ENCODE measurements around the gene SUCLG2. TPM values are rescaled to one million over a fixed set of nuclear protein-coding genes. Genes with fewer than 3 reads are reported as not detected.
A peak's percentile ranks its signal among the peaks of the same experiment; 100 is the strongest.

Gene SUCLG2
- polyA plus RNA-seq, 1 donor from 2014 or later = 56.6 TPM

DNA sequence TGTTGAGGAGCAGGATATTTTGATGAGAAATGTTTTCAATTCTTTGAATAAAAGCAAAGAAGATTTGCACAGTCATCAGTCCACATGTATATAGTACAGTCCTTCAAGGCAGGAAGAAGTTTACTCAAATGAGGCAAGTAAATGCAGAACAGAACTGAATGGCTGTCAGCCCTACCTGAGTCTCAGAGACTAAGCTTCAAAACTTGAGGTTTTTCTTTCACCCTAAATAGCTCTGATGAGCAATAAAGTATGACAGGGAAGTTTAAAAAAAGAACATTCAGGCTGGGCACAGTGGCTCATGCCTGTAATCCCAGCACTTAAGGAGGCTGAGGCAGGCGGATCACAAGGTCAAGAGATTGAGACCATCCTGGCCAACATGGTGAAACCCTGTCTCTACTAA lies 232.5 kb downstream of the SUCLG2 start:
- Mint-ChIP-seq H3K27ac (no peak overlapping the region), H3K36me3 (peaks cover 32% of the 10 kb centered on the region), H3K9me3 (peaks cover 0 to 10% (median 7%) of the 10 kb centered on the region in 3 donors), H3K4me1 (no peaks in the 10 kb centered on the region), H3K27me3 (no peaks in the 10 kb centered on the region), H3K4me3 (no peak overlapping the region)

DNA sequence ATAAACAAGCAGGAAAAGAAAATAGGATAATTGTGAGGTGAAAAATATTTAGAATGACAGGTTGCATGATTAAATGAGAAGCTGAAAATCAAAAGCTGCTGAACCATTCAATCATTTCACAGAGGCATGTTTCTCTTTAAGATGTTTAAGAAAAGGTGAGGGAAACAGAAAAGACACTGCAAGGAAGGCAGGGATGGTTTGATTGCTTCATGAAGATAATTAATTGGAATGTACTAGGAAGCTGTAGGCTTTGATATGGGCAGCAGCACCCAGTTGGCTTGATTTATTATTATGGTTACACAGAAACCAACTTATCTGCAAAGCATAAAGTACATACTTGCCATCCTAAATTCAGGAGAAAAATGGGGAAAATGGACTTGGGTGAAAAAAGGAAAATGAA lies 234.6 kb downstream of the SUCLG2 start:
- Mint-ChIP-seq H3K27me3 (no peaks in the 10 kb centered on the region), H3K36me3 (peaks cover 33% of the 10 kb centered on the region), H3K9me3 (peaks cover 0 to 9% (median 7%) of the 10 kb centered on the region in 3 donors), H3K4me3 (no peak overlapping the region), H3K4me1 (no peaks in the 10 kb centered on the region), H3K27ac (no peak overlapping the region)

DNA sequence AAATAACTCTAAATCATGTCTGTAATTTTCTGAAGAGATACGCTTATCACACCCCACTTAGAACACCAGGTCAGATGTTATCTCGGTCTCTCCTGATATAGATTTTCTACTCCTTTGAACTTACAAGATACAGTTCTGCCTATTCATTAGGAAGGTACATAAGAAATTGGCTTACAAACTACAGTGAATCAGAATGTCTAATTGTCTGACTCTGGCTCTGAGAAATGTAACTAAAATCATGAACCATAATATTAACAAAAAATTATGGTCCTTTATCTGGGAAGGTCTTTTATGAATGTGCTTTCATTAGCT lies 235.2 kb downstream of the SUCLG2 start:
- peaks cover 35% of the 10 kb centered on the region for H3K36me3 Mint-ChIP-seq
- H3K4me1 Mint-ChIP-seq = no peaks in the 10 kb centered on the region
- peaks cover 0 to 7% (median 7%) of the 10 kb centered on the region in 3 donors for H3K9me3 Mint-ChIP-seq
- H3K27ac Mint-ChIP-seq = no peak overlapping the region
- no peak overlapping the region for H3K4me3 Mint-ChIP-seq
- H3K27me3 Mint-ChIP-seq = no peaks in the 10 kb centered on the region

DNA sequence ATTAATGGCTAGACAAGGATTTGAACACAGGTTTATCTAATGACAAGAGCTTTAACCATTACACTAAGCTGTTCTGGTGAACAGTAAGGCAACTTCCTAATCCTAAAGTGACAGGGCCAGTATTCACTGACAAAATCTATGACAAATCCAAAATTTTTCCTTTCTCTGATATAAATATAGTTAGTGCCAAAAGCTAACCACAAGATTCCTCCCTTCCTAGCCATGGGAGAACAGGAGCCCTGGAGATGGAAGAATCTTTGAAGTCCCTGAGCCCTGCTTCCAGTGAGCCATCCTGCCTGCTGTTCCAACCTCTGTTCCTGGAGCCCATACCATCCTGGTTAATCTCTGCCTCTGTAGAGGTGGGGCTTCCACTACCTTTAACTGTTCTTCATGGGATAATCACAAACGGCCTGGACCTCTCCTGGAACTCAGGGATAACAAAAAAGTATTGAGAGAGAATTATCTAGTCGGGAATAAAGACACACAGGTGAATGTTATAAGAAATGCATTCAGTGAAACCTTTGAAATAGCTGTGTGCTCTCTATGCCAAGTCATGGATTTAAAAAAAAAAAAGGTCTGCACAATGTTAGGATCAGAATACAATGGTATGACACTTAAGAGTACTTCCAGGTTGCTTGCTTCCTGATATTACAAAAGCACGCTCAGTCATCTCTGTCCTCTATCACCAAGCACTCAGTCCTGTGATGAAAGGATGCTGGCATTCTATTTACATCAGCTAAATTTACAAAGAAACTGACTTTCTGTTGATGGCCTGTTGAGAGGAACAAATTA lies 235.8 kb downstream of the SUCLG2 start:
- peaks cover 39% of the 10 kb centered on the region for H3K36me3 Mint-ChIP-seq
- no peak overlapping the region for H3K4me3 Mint-ChIP-seq
- no peak overlapping the region for H3K27ac Mint-ChIP-seq
- peaks cover 0 to 7% (median 7%) of the 10 kb centered on the region in 3 donors for H3K9me3 Mint-ChIP-seq
- H3K4me1 Mint-ChIP-seq = no peaks in the 10 kb centered on the region
- H3K27me3 Mint-ChIP-seq = no peaks in the 10 kb centered on the region

DNA sequence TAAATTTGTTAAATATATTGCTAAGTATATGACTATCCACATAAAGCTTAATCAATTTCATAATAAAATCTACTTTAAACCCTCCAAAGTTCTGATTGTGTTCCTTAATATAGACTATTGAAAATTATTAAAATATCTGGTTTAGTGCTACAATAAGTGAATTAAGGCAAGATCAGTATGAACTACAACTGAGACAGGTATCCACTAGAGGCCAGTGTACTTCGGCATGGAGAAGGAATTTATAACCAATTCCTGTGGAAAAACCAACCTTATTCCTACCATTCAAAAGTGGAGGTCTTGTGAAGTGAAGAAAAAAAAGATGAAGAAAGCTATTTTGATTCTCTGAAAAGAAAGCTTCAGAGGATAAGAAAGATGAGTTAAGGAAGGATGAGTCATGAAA lies 237.7 kb downstream of the SUCLG2 start:
- no peak overlapping the region for H3K4me3 Mint-ChIP-seq
- H3K27ac Mint-ChIP-seq = no peak overlapping the region
- peaks cover 34% of the 10 kb centered on the region for H3K36me3 Mint-ChIP-seq
- H3K4me1 Mint-ChIP-seq = no peaks in the 10 kb centered on the region
- H3K27me3 Mint-ChIP-seq = no peaks in the 10 kb centered on the region
- peaks cover 0 to 7% (median 5%) of the 10 kb centered on the region in 3 donors for H3K9me3 Mint-ChIP-seq

DNA sequence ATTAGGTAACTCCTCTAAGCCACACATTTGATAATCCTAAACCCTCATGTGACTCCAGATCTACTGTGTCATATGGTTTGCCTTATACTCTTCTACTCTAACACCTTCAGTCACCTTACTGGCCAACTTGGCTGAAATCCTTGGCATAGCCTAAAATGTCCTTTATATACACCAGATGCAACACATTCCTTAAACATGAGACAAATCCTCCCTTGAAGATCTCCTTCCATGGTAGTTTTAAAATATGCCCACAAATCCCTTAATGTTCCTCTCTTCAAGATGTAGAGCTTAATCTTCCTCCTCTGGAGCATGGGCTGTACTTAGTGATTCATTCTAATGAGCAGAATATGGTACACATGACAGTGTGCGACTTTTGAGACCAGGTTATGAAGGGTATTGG lies 238.9 kb downstream of the SUCLG2 start:
- Mint-ChIP-seq H3K36me3 (peaks cover 23% of the 10 kb centered on the region), H3K4me3 (no peak overlapping the region), H3K4me1 (no peaks in the 10 kb centered on the region), H3K9me3 (peaks cover 0 to 1% (median 0%) of the 10 kb centered on the region in 3 donors), H3K27me3 (no peaks in the 10 kb centered on the region), H3K27ac (no peak overlapping the region)

DNA sequence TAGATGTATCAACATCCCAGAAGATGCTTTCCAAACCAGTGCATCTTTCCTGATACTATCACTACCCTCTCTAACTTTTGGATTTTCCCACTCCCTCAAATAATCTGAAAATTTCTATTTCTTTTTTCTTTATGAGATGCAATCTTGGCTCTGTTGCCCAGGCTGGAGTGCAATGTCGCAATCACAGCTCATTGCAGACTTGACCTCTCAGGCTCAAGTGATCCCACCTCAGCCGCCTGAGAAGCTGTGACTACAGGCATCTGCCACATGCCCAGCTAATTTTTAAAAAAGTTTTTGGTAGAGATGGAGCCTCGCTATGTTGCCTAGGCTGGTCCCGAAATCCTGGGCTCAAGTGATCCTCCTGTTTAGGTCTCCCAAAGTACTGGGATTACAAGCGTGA lies 239.7 kb downstream of the SUCLG2 start:
- H3K27ac Mint-ChIP-seq = no peak overlapping the region
- H3K4me3 Mint-ChIP-seq = no peak overlapping the region
- H3K36me3 Mint-ChIP-seq = peaks cover 17% of the 10 kb centered on the region
- H3K27me3 Mint-ChIP-seq = no peaks in the 10 kb centered on the region
- no peaks in the 10 kb centered on the region for H3K9me3 Mint-ChIP-seq
- H3K4me1 Mint-ChIP-seq = no peaks in the 10 kb centered on the region

DNA sequence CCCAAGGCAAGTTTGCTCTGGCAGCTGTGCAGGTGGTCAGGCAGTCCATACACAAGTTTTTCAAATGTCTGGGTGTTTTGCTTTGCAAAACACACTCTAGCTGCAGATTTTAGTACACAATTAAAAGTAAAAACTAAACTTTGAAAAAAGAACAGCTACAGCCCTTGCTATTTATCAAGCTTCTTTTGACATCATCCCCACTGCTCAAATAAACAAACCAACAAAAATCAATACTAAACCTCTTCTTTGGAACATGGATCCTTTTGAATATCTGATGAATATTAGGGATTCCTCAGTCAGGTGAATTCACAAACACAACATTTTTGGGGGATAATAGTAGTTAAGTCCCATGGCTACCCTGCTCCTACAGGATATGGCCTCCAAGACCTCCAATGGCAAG lies 249.2 kb downstream of the SUCLG2 start:
- peaks cover 0 to 1% (median 0%) of the 10 kb centered on the region in 3 donors for H3K9me3 Mint-ChIP-seq
- peaks cover 0 to 3% (median 0%) of the 10 kb centered on the region in 3 donors for H3K4me1 Mint-ChIP-seq
- no peak overlapping the region for H3K27ac Mint-ChIP-seq
- H3K36me3 Mint-ChIP-seq = peaks cover 25% of the 10 kb centered on the region
- no peaks in the 10 kb centered on the region for H3K27me3 Mint-ChIP-seq
- H3K4me3 Mint-ChIP-seq = no peak overlapping the region

DNA sequence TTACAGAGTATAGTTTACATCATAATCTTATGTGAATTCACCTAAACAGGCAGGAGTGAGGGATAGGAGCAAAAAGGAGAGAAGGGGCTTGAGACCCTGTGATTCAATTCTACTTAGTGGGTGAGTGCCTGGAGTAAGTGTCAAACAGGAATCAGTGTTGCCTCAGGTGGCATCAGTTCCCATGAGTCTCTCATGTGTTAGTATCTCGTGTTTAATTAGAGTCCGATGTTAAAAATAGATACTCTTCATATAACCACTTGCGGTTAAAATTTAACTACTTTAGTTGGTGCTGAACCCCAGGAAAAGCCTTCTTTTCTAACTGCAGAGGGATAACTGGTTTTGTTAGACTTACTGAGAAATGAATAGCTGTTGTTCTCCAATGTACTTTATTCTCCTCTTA lies 251.5 kb downstream of the SUCLG2 start:
- Mint-ChIP-seq H3K36me3 (peaks cover 26% of the 10 kb centered on the region), H3K9me3 (peaks cover 0 to 1% (median 0%) of the 10 kb centered on the region in 3 donors), H3K27ac (peak overlapping the region in 1 of 3 donors; percentile 12), H3K4me1 (peaks cover 0 to 5% (median 0%) of the 10 kb centered on the region in 3 donors), H3K4me3 (no peak overlapping the region), H3K27me3 (no peaks in the 10 kb centered on the region)

DNA sequence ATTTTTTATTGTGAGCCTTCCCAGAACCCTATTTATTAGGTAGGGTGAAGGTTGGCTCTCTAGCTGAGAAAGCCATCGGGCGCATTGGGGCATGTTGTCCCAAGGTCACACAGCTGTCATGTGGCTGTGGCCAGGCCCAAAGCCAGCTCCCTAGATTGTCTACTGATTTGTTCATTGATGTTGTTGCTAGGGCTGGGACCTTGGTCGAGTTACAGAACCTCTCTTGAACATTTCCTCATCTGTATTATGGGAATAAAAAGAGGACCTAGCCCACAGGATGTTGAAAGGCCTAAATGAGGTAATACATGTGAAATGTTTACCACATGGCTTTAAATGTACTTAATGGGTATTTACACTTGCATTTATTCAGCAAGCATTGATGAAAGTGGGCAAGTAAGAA lies 252.5 kb downstream of the SUCLG2 start:
- H3K4me3 Mint-ChIP-seq = no peak overlapping the region
- no peaks in the 10 kb centered on the region for H3K27me3 Mint-ChIP-seq
- peaks cover 0 to 5% (median 0%) of the 10 kb centered on the region in 3 donors for H3K4me1 Mint-ChIP-seq
- H3K9me3 Mint-ChIP-seq = peaks cover 0 to 1% (median 0%) of the 10 kb centered on the region in 3 donors
- H3K36me3 Mint-ChIP-seq = peaks cover 24% of the 10 kb centered on the region
- H3K27ac Mint-ChIP-seq = no peak overlapping the region

DNA sequence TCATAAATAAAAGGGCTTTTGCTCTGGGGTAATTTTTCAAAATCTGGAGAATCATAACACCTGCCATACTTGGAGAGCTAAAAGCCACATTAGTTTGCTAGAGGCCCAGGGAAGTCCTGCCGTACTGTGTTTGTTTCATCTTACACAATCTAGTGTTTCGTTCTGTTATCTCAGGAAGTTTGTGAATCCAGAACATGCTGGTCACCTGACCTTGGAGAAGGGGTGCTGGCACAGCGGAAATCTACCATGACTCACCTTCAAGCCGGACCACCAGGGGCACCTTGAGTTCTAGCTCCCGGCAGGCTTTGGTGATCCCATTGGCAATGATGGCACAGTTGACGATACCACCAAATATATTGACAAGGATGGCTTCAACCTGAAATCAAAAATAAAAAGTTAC lies 253.9 kb downstream of the SUCLG2 start:
- Mint-ChIP-seq H3K4me1 (peaks cover 0 to 5% (median 0%) of the 10 kb centered on the region in 3 donors), H3K9me3 (peaks cover 0 to 1% (median 0%) of the 10 kb centered on the region in 3 donors), H3K4me3 (no peak overlapping the region), H3K27me3 (no peaks in the 10 kb centered on the region), H3K27ac (no peak overlapping the region), H3K36me3 (peaks cover 23% of the 10 kb centered on the region)

DNA sequence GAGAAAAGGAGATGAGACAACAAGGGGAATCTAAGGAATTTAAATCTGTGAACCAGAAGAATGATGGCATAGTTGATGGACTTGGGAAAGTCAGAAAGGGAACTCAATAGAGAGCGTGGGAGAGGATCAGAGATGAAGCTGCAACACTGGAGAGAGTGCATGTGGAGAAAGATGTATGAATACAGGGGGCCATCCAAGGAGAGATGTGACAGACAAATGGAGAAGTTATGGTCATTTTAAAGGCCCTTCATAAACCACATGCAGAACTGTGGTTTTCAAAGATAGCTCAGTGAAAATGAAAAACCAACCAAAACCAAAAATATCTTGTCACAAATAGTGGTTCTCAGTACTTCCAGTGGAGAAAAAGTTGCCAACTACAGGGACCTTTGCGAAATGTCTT lies 265.2 kb downstream of the SUCLG2 start:
- H3K4me3 Mint-ChIP-seq = no peak overlapping the region
- H3K27ac Mint-ChIP-seq = no peak overlapping the region
- H3K36me3 Mint-ChIP-seq = peaks cover 24% of the 10 kb centered on the region
- no peaks in the 10 kb centered on the region for H3K9me3 Mint-ChIP-seq
- H3K27me3 Mint-ChIP-seq = no peaks in the 10 kb centered on the region
- H3K4me1 Mint-ChIP-seq = peaks cover 4 to 11% (median 6%) of the 10 kb centered on the region in 3 donors

DNA sequence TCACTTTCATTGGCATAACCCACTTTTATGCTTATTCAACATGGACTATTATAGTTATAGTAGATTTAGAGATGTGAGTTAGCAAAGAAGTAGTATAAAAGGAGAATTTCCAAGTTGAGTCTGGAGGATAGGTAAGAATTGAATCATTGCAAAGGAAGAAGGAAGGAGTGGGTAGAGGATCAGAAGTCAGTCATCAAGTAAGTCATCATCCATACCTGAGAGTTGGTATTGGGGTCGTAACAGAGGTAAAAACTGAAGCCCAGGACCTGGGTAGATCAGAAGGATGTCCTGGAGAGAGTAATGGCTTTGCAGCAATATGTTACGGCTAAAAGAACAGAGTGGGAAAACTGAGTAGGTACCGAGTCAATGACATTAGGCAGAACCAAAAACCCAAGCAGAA lies 265.7 kb downstream of the SUCLG2 start:
- no peak overlapping the region for H3K4me3 Mint-ChIP-seq
- peaks cover 24% of the 10 kb centered on the region for H3K36me3 Mint-ChIP-seq
- H3K9me3 Mint-ChIP-seq = no peaks in the 10 kb centered on the region
- no peaks in the 10 kb centered on the region for H3K27me3 Mint-ChIP-seq
- H3K4me1 Mint-ChIP-seq = peaks cover 4 to 11% (median 6%) of the 10 kb centered on the region in 3 donors
- no peak overlapping the region for H3K27ac Mint-ChIP-seq

DNA sequence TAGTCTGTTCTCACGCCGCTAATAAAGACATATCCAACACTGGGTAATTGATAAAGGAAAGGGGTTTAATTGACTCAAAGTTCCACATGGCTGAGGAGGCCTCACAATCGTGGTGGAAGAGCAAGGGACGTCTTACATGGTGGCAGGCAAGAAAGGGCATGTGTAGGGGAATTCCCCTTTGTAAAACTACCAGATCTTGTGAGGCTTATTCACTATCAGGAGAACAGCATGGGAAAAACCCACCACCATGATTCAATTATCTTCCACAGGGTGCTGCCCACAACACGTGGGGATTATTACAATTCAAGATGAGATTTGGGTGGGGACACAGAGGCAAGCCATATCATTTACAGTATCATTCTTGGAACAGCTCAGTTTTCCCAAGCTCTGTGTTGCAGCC lies 268.0 kb downstream of the SUCLG2 start:
- no peaks in the 10 kb centered on the region for H3K27me3 Mint-ChIP-seq
- H3K27ac Mint-ChIP-seq = no peak overlapping the region
- peaks cover 4 to 11% (median 5%) of the 10 kb centered on the region in 3 donors for H3K4me1 Mint-ChIP-seq

DNA sequence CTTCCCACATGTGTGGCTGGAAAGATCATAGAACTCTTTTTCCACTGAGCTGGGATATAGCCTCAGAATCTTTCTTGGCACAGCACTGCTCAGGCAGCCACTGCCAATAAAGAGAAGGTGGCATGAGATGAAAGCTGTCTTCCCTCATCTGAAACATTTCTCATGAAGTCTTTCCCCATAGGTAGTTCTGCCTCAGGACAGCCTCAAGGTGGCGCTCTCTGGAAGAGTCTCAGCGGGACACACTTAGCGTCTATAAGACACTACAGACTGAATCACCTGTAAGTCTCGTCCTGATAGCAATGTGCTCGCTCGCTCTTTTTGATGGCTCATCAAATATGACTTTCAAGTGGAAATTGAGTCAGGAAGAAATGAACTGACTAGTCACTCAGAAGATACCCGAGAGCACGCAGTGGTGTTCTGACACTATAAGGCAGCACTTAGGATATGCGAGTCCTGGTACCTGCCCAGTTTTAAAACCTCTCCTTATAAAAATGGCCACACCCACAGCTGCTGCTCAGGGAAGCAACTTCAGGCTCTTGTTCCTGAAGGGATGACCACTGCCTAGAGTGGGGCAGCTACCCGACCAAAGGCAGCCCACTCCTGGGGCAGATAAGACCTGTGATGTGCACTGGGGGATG lies 269.5 kb downstream of the SUCLG2 start:
- Mint-ChIP-seq H3K27ac (peak overlapping the region in 1 of 3 donors; percentile 37), H3K4me1 (peaks cover 0 to 11% (median 2%) of the 10 kb centered on the region in 3 donors), H3K27me3 (no peaks in the 10 kb centered on the region), H3K36me3 (peaks cover 17% of the 10 kb centered on the region), H3K4me3 (no peak overlapping the region), H3K9me3 (no peaks in the 10 kb centered on the region)

More for the DNA sequence above, 268.0 kb downstream of the SUCLG2 start:
- Mint-ChIP-seq H3K36me3 (peaks cover 17% of the 10 kb centered on the region), H3K9me3 (no peaks in the 10 kb centered on the region), H3K4me3 (no peak overlapping the region)

DNA sequence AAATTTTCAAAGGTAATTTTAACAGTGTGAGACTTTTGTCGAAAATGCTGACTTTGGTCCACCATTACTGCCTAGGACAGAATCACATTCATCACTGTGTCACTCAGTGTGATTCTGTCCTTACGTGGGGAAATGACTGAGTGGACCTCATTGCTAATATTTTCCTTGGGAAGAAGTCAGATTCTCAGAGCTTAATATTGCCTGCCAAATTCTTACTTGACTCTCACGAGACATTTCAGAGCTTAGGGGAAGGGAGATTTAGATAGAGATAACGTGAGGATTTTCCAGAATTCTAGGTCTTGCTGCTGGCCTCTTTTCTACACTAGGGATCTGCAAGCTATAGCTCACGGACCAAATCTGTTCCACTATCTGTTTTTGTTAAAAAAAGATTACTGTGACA lies 270.4 kb downstream of the SUCLG2 start:
- no peaks in the 10 kb centered on the region for H3K9me3 Mint-ChIP-seq

More for the DNA sequence above, 270.4 kb downstream of the SUCLG2 start:
- Mint-ChIP-seq H3K4me3 (no peak overlapping the region), H3K4me1 (peaks cover 0 to 4% (median 2%) of the 10 kb centered on the region in 3 donors), H3K27me3 (no peaks in the 10 kb centered on the region), H3K36me3 (peaks cover 23% of the 10 kb centered on the region), H3K27ac (peak overlapping the region in 1 of 3 donors; percentile 37)
